SK-N-SH treated with all-trans-retinoic acid at 6 μM for 48 hours (cell line): ENCODE data around the gene ACSL5.

Experiments used
- ATAC-seq: fragments of 200-7000 bp; cut with Tn5 transposase; 3 replicates; pipeline ENCODE4 v1.9.1; 2020; ENCODE audit warnings: mild to moderate bottlenecking, moderate library complexity
- ARNTL ChIP-seq: fragments of 450-650 bp; formaldehyde crosslinking; IDR thresholded peaks from 2 replicates; pipeline ENCODE4 v1.5.0; 2020; ENCODE audit warnings: low read depth, mild to moderate bottlenecking, moderate library complexity, borderline replicate concordance
- CSDC2 ChIP-seq: fragments of 250-450 bp; sonication (Bioruptor Pico); IDR thresholded peaks from 2 replicates; pipeline ENCODE4 v1.5.0; 2020; ENCODE audit warnings: mild to moderate bottlenecking, moderate library complexity
- ESRRG ChIP-seq: fragments of 250-450 bp; sonication (Bioruptor Pico); IDR thresholded peaks from 2 replicates; pipeline ENCODE4 v1.6.1; 2021; ENCODE audit warnings: mild to moderate bottlenecking
- GLIS3 ChIP-seq: fragments of 250-450 bp; sonication (Bioruptor Pico); IDR thresholded peaks from 2 replicates; pipeline ENCODE4 v1.5.0; 2020; ENCODE audit warnings: mild to moderate bottlenecking, moderate library complexity
- ISL1 ChIP-seq: fragments of 250-450 bp; sonication (Bioruptor Pico); IDR thresholded peaks from 2 replicates; pipeline ENCODE4 v2.1.2; 2022; ENCODE audit warnings: mild to moderate bottlenecking, moderate library complexity
- OSR1 ChIP-seq: fragments of 250-450 bp; sonication (Bioruptor Pico); IDR thresholded peaks from 2 replicates; pipeline ENCODE4 v1.8.0; 2022; ENCODE audit warnings: moderate library complexity, mild to moderate bottlenecking, inconsistent platforms
- PATZ1 ChIP-seq: fragments of 250-450 bp; sonication (Bioruptor Pico); IDR thresholded peaks from 2 replicates; pipeline ENCODE4 v1.8.0; 2020; ENCODE audit warnings: mild to moderate bottlenecking, moderate library complexity, borderline replicate concordance
- POU6F1 ChIP-seq: fragments of 250-450 bp; sonication (Bioruptor Pico); IDR thresholded peaks from 2 replicates; pipeline ENCODE4 v1.8.0; 2021; ENCODE audit warnings: low read depth, mild to moderate bottlenecking, moderate library complexity, borderline replicate concordance
- PPARA ChIP-seq: fragments of 250-450 bp; sonication (Bioruptor Pico); IDR thresholded peaks from 2 replicates; pipeline ENCODE4 v1.5.0; 2020; ENCODE audit warnings: mild to moderate bottlenecking, borderline replicate concordance
- RARB ChIP-seq: fragments of 250-450 bp; sonication (Bioruptor Pico); IDR thresholded peaks from 2 replicates; pipeline ENCODE4 v1.8.0; 2021; ENCODE audit warnings: mild to moderate bottlenecking, moderate library complexity
- SNAI2 ChIP-seq: fragments of 250-450 bp; sonication (Bioruptor Pico); IDR thresholded peaks from 2 replicates; pipeline ENCODE4 v1.5.0; 2020; ENCODE audit warnings: mild to moderate bottlenecking, moderate library complexity
- TCF4 ChIP-seq: fragments of 250-450 bp; sonication (Bioruptor Pico); IDR thresholded peaks from 2 replicates; pipeline ENCODE4 v1.8.0; 2021; ENCODE audit warnings: mild to moderate bottlenecking, moderate library complexity, borderline replicate concordance
- TOX ChIP-seq: fragments of 250-450 bp; sonication (Bioruptor Pico); IDR thresholded peaks from 2 replicates; pipeline ENCODE4 v1.8.0; 2021; ENCODE audit warnings: mild to moderate bottlenecking, moderate library complexity, borderline replicate concordance
- TSHZ2 ChIP-seq: fragments of 250-450 bp; sonication (Bioruptor Pico); IDR thresholded peaks from 2 replicates; pipeline ENCODE4 v1.5.0; 2020; ENCODE audit warnings: mild to moderate bottlenecking, moderate library complexity
- ZFP3 ChIP-seq: fragments of 250-450 bp; sonication (Bioruptor Pico); IDR thresholded peaks from 2 replicates; pipeline ENCODE4 v1.5.0; 2020; ENCODE audit warnings: mild to moderate bottlenecking, moderate library complexity
- ZFP30 ChIP-seq: fragments of 450-650 bp; formaldehyde crosslinking; IDR thresholded peaks from 2 replicates; pipeline ENCODE4 v1.5.0; 2022; ENCODE audit warnings: mild to moderate bottlenecking, moderate library complexity
- ZNF70 ChIP-seq: fragments of 450-650 bp; formaldehyde crosslinking; IDR thresholded peaks from 2 replicates; pipeline ENCODE4 v1.5.0; 2020; ENCODE audit warnings: mild to moderate bottlenecking, moderate library complexity
- ZNF8 ChIP-seq: fragments of 450-650 bp; formaldehyde crosslinking; IDR thresholded peaks from 2 replicates; pipeline ENCODE4 v1.5.0; 2020; ENCODE audit warnings: mild to moderate bottlenecking, moderate library complexity
- TF ChIP-seq, protein P1 (sequence below): fragments of 250-450 bp; sonication (Bioruptor Pico); IDR thresholded peaks from 2 replicates; pipeline ENCODE4 v1.5.1; 2021; ENCODE audit warnings: mild to moderate bottlenecking, moderate library complexity
- TF ChIP-seq, protein P2 (sequence below): fragments of 250-450 bp; sonication (Bioruptor Pico); IDR thresholded peaks from 2 replicates; pipeline ENCODE4 v1.5.1; 2020; ENCODE audit warnings: low read depth, mild to moderate bottlenecking, moderate library complexity

The ACSL5 gene

DNA sequence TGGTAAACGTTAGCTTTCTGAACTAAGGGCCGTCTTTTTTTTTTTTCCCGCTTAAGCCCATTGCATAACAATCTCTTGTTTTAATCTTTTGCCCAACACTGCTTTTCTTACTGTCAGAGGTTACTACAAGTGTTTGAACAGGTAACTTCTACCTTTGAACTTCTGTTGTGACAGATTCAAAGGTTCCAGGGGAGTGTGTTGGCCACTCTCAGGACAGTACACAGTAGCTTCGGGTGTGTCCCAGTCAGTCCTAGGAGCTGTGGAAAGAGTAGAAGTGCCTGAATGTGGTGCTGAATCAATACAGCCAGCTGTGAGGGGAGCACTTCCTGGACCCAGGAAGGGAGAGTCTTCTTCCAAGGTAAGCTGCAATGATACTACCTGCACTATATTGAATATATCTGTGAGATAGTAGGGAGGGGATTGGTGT, at the start of gene ACSL5:
ACSL5 (plus strand) TSS at position 205 of the 427 bp plus-strand sequence. CDS start 20,831 bp downstream, outside the sequence.
- ATAC-seq = no peak
- TF ChIP-seq RARB (no peak), ZNF8 (CRISPR knock-in tag) (no peak), TSHZ2 (CRISPR knock-in tag) (no peak), TOX (CRISPR knock-in tag) (no peak), TCF4 (CRISPR knock-in tag) (no peak), GLIS3 (CRISPR knock-in tag) (no peak), ISL1 (CRISPR knock-in tag) (no peak), PPARA (CRISPR knock-in tag) (no peak), ARNTL (no peak), SNAI2 (no peak), OSR1 (CRISPR knock-in tag) (no peak), CSDC2 (CRISPR knock-in tag) (no peak), ESRRG (CRISPR knock-in tag) (no peak), ZFP30 (no peak), POU6F1 (CRISPR knock-in tag) (no peak), ZFP3 (CRISPR knock-in tag) (no peak), PATZ1 (CRISPR knock-in tag) (no peak)
- TF ChIP-seq, protein P1, sequence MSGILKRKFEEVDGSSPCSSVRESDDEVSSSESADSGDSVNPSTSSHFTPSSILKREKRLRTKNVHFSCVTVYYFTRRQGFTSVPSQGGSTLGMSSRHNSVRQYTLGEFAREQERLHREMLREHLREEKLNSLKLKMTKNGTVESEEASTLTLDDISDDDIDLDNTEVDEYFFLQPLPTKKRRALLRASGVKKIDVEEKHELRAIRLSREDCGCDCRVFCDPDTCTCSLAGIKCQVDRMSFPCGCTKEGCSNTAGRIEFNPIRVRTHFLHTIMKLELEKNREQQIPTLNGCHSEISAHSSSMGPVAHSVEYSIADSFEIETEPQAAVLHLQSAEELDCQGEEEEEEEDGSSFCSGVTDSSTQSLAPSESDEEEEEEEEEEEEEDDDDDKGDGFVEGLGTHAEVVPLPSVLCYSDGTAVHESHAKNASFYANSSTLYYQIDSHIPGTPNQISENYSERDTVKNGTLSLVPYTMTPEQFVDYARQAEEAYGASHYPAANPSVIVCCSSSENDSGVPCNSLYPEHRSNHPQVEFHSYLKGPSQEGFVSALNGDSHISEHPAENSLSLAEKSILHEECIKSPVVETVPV (CRISPR knock-in tag) = no peak
- TF ChIP-seq, protein P2, sequence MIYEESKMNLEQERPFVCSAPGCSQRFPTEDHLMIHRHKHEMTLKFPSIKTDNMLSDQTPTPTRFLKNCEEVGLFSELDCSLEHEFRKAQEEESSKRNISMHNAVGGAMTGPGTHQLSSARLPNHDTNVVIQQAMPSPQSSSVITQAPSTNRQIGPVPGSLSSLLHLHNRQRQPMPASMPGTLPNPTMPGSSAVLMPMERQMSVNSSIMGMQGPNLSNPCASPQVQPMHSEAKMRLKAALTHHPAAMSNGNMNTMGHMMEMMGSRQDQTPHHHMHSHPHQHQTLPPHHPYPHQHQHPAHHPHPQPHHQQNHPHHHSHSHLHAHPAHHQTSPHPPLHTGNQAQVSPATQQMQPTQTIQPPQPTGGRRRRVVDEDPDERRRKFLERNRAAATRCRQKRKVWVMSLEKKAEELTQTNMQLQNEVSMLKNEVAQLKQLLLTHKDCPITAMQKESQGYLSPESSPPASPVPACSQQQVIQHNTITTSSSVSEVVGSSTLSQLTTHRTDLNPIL (CRISPR knock-in tag) = no peak

GRCh38 chr10:112327678-112328077, 46.2 kb upstream of the ACSL5 start:
- ATAC-seq = no peak
- TF ChIP-seq TOX (CRISPR knock-in tag) (no peak), ZFP30 (no peak), RARB (no peak), CSDC2 (CRISPR knock-in tag) (no peak), ZFP3 (CRISPR knock-in tag) (no peak), ARNTL (no peak), ZNF70 (CRISPR knock-in tag) (no peak), TCF4 (CRISPR knock-in tag) (no peak), PATZ1 (CRISPR knock-in tag) (no peak), TSHZ2 (CRISPR knock-in tag) (no peak)
- TF ChIP-seq, protein P1 (CRISPR knock-in tag) = no peak
- TF ChIP-seq, protein P2 (CRISPR knock-in tag) = no peak
